ENCODE data around the gene KCTD2.

The KCTD2 gene

GRCh38 chr17:75059369-75060345, 12.6 kb downstream of the KCTD2 start:
- TF ChIP-seq, protein P1, sequence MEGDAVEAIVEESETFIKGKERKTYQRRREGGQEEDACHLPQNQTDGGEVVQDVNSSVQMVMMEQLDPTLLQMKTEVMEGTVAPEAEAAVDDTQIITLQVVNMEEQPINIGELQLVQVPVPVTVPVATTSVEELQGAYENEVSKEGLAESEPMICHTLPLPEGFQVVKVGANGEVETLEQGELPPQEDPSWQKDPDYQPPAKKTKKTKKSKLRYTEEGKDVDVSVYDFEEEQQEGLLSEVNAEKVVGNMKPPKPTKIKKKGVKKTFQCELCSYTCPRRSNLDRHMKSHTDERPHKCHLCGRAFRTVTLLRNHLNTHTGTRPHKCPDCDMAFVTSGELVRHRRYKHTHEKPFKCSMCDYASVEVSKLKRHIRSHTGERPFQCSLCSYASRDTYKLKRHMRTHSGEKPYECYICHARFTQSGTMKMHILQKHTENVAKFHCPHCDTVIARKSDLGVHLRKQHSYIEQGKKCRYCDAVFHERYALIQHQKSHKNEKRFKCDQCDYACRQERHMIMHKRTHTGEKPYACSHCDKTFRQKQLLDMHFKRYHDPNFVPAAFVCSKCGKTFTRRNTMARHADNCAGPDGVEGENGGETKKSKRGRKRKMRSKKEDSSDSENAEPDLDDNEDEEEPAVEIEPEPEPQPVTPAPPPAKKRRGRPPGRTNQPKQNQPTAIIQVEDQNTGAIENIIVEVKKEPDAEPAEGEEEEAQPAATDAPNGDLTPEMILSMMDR (IDR thresholded peaks at IDR 0.05): peak; percentile 45; the same call in 1 of the 2 replicates

GRCh38 chr17:75060434-75061054, 13.5 kb downstream of the KCTD2 start:
- TF ChIP-seq, protein P1 (IDR thresholded peaks at IDR 0.05): no peak

DNA sequence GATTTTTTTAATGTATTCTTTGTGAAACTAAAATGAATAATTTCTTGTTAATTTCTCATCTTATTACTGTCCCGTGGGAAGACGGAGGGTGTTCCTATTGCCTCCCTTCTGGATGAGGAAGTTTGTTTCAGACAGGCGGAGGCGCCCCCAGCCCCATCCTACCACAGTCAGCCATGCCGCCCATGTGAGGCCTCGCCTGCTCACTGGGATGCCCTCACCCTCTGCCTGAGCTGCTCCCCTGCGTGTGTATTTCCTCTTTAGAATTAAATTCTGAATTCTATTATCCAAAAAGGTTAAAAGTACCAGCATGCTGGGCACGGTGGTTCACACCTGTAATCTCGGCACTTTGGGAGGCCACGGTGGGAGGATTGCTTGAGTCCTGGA, 14.0 kb downstream of the KCTD2 start:
- TF ChIP-seq, protein P1 (IDR thresholded peaks at IDR 0.05): no peak

- TF ChIP-seq, protein P1 (IDR thresholded peaks at IDR 0.05): no peak
Measured at GRCh38 chr17:75061618-75062017, 14.6 kb downstream of the KCTD2 start.

- TF ChIP-seq, protein P1 (IDR thresholded peaks at IDR 0.05): no peak
Measured at GRCh38 chr17:75063201-75063600, 16.2 kb downstream of the KCTD2 start.

- TF ChIP-seq, protein P1 (IDR thresholded peaks at IDR 0.05): no peak
Measured at GRCh38 chr17:75063626-75064025, 16.6 kb downstream of the KCTD2 start.

DNA sequence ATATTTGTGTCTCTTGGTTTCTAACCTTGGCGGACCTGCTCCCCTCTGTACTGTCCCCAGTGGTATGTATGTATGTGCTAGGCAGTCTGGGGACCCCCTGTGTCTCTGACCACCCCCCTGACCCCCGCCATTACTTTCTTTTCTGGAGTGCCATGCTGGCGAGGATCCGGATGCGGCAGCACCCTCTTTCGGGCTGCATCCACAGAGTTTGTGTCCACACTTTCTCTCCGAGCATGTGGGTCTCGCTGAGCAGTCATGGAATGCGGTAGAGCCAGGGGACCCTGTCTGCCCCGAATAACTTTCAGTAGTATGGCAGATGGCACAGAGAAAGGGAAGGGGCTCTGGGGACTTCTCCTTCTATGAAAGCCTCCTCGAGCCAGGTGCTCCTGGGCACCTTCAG, 17.0 kb downstream of the KCTD2 start:
- TF ChIP-seq, protein P1 (IDR thresholded peaks at IDR 0.05): no peak
